Stimulated activated CD8-positive, alpha-beta memory T cell treated with anti-CD3 and anti-CD28 coated beads, Interleukin-7, amount 100 ng/mL, for 1 hour (primary cell): ENCODE measurements around the gene SFXN4.

Experiments used
- DNase-seq, 2 donors: peaks; one replicate each; pipeline ENCODE4 v3.0.0-alpha.2; 2020; ENCODE audit warnings: low read depth in 2 of 2

Gene SFXN4

GRCh38 chr10:119165171-119166117 is at the start of gene SFXN4:
SFXN4 (minus strand) TSS chr10:119165714; CDS start chr10:119165647, 67 bp downstream.
- DNase-seq, result peak; percentile 55 to 61

GRCh38 chr10:119211625-119212441 is 46.3 kb upstream of the SFXN4 start:
- DNase-seq, result no peak

- DNase-seq, result no peak
Measured at GRCh38 chr10:119211176-119211575, 45.7 kb upstream of the SFXN4 start.

- DNase-seq, result no peak
Measured at GRCh38 chr10:119210633-119211032, 45.1 kb upstream of the SFXN4 start.

- no peak for DNase-seq
Measured at GRCh38 chr10:119209736-119210355, 44.3 kb upstream of the SFXN4 start.

GRCh38 chr10:119209035-119209735 is 43.7 kb upstream of the SFXN4 start:
- DNase-seq, result peak in 1 of 2 donors; percentile 16

- DNase-seq, result no peak
Measured at GRCh38 chr10:119208553-119208940, 43.0 kb upstream of the SFXN4 start.

GRCh38 chr10:119207713-119208552 is 42.4 kb upstream of the SFXN4 start:
- DNase-seq, result peak in 1 of 2 donors; percentile 7

GRCh38 chr10:119207366-119207666 is 41.8 kb upstream of the SFXN4 start, which contains the start of gene GRK5:
GRK5 (plus strand) TSS chr10:119207571; CDS start chr10:119207918, 347 bp downstream.
- peak; percentile 83 to 85 for DNase-seq

- DNase-seq, result peak; percentile 44 to 51
Measured at GRCh38 chr10:119206603-119207365, 41.3 kb upstream of the SFXN4 start.

- peak in 1 of 2 donors; percentile 16 for DNase-seq
Measured at GRCh38 chr10:119205894-119206602, 40.5 kb upstream of the SFXN4 start.

- DNase-seq, result no peak
Measured at GRCh38 chr10:119203006-119203405, 37.5 kb upstream of the SFXN4 start.

- no peak for DNase-seq
Measured at GRCh38 chr10:119201233-119201632, 35.7 kb upstream of the SFXN4 start.

- DNase-seq, result no peak
Measured at GRCh38 chr10:119199231-119199992, 33.9 kb upstream of the SFXN4 start.

GRCh38 chr10:119198438-119198837 is 32.9 kb upstream of the SFXN4 start:
- no peak for DNase-seq

GRCh38 chr10:119197921-119198320 is 32.4 kb upstream of the SFXN4 start:
- DNase-seq, result no peak

- no peak for DNase-seq
Measured at GRCh38 chr10:119191881-119192280, 26.4 kb upstream of the SFXN4 start.
